ENCODE data around the gene MTR.

Gene MTR

GRCh38 chr1:236875975-236876374, 80.9 kb downstream of the MTR start:
- no peak for DNase-seq (ENCODE audit: low read depth)
- H3K4me3 ChIP-seq (ENCODE audit: low read depth, low read length), result no peak overlapping the region
- no peak for TF ChIP-seq CTCF (IDR thresholded peaks at IDR 0.05; ENCODE audit: low read depth, low read length, missing control alignments)

GRCh38 chr1:236877661-236878060, 82.6 kb downstream of the MTR start:
- no peak for DNase-seq (ENCODE audit: low read depth)
- H3K4me3 ChIP-seq (ENCODE audit: low read depth, low read length), result no peak overlapping the region
- TF ChIP-seq CTCF (IDR thresholded peaks at IDR 0.05; ENCODE audit: low read depth, low read length, missing control alignments), result no peak

GRCh38 chr1:236880209-236880608, 85.1 kb downstream of the MTR start:
- no peak for DNase-seq (ENCODE audit: low read depth)
- no peak for TF ChIP-seq CTCF (IDR thresholded peaks at IDR 0.05; ENCODE audit: low read depth, low read length, missing control alignments)
- no peak overlapping the region for H3K4me3 ChIP-seq (ENCODE audit: low read depth, low read length)

- no peak overlapping the region for H3K4me3 ChIP-seq (ENCODE audit: low read depth, low read length)
- no peak for DNase-seq (ENCODE audit: low read depth)
Observed at GRCh38 chr1:236882678-236883077, 87.6 kb downstream of the MTR start.

GRCh38 chr1:236886199-236886598, 91.1 kb downstream of the MTR start:
- no peak overlapping the region for H3K4me3 ChIP-seq (ENCODE audit: low read depth, low read length)
- DNase-seq (ENCODE audit: low read depth), result no peak
- TF ChIP-seq CTCF (IDR thresholded peaks at IDR 0.05; ENCODE audit: low read depth, low read length, missing control alignments), result no peak

More at GRCh38 chr1:236882678-236883077, 87.6 kb downstream of the MTR start:
- TF ChIP-seq CTCF (IDR thresholded peaks at IDR 0.05; ENCODE audit: low read depth, low read length, missing control alignments), result no peak

- H3K4me3 ChIP-seq (ENCODE audit: low read depth, low read length), result no peak overlapping the region
- no peak for DNase-seq (ENCODE audit: low read depth)
- TF ChIP-seq CTCF (IDR thresholded peaks at IDR 0.05; ENCODE audit: low read depth, low read length, missing control alignments), result no peak
Observed at GRCh38 chr1:236887081-236887480, 92.0 kb downstream of the MTR start.

- H3K4me3 ChIP-seq (ENCODE audit: low read depth, low read length), result no peak overlapping the region
- no peak for TF ChIP-seq CTCF (IDR thresholded peaks at IDR 0.05; ENCODE audit: low read depth, low read length, missing control alignments)
- no peak for DNase-seq (ENCODE audit: low read depth)
Observed at GRCh38 chr1:236888126-236888525, 93.0 kb downstream of the MTR start.
